Lower leg skin (tissue), 3 donors: Measurements from ENCODE around the gene PSME3.

Experiments used
- CTCF ChIP-seq, 3 donors: fragments of 450-650 bp; IDR thresholded peaks; one replicate each; pipeline ENCODE4 v1.5.1; 2016; ENCODE audit warnings: antibody characterized with exemption in 3 of 3, mild to moderate bottlenecking in 3 of 3, moderate library complexity in 2 of 3
- POLR2A ChIP-seq, 2 donors: fragments of 450-650 bp; IDR thresholded peaks; one replicate each; pipeline ENCODE4 v1.6.1; 2016 to 2017; ENCODE audit warnings: antibody characterized with exemption in 2 of 2, mild to moderate bottlenecking in 1 of 2, moderate library complexity in 1 of 2

GRCh38 chr17:42872251-42872965 is 39.2 kb downstream of the PSME3 start:
- TF ChIP-seq CTCF (IDR thresholded peaks at IDR 0.05) (no peak), POLR2A (IDR thresholded peaks at IDR 0.05) (no peak)
